Activated naive CD8-positive, alpha-beta T cell (primary cell): ENCODE data around the gene STAM.

Experiments used
- H3K27ac Mint-ChIP-seq: one replicate; pipeline ENCODE4 v1.8.0; 2021; ENCODE audit warnings: mixed read lengths
- H3K27me3 Mint-ChIP-seq: one replicate; pipeline ENCODE4 v1.8.0; 2021; ENCODE audit warnings: mixed read lengths
- H3K36me3 Mint-ChIP-seq: one replicate; pipeline ENCODE4 v1.8.0; 2021; ENCODE audit warnings: mixed read lengths
- H3K4me1 Mint-ChIP-seq: one replicate; pipeline ENCODE4 v1.8.0; 2021; ENCODE audit warnings: low read depth, mixed read lengths
- H3K4me3 Mint-ChIP-seq: one replicate; pipeline ENCODE4 v1.8.0; 2021; ENCODE audit warnings: mild to moderate bottlenecking, mixed read lengths
- H3K9me3 Mint-ChIP-seq: one replicate; pipeline ENCODE4 v1.8.0; 2021; ENCODE audit warnings: low read depth, mixed read lengths

The STAM gene

DNA sequence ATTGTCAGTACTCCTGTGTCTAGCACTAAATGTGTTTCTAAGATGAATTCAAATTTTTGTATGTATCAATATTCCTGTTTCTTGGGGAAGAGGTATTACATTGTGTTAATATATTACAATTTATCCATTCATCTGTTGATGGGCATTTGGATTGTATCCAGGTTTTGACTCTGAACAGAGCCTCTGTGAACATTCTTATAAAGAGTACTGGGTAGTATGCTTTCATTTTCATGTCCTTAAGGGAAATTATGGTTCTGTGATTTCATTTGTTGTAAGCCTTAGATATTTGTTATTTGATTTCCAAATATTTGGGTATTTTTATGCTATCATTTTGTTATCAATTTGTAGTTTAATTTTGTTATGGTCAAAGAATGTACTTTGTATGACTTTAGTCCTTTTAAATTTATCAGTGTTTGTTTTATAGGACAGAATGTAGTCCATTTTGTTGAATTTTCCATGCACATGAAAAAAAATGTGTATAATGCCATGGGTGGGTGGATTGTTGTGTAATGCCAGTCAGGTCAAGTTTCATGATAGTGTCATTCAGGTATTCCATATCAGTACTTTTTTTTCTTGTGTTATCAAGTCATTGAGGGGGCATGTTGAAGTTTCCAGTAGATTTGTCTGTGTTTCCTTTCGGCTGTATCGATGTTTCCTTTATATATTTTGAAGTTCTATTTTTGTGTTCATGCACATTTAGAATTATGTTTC, 38.4 kb downstream of the STAM start:
- Mint-ChIP-seq H3K4me1 (peaks cover 57% of the 10 kb centered on the region), H3K27ac (peak overlapping the region; percentile 35), H3K4me3 (peak overlapping the region; percentile 2), H3K27me3 (no peaks in the 10 kb centered on the region), H3K36me3 (peaks cover 11% of the 10 kb centered on the region), H3K9me3 (peaks cover 4% of the 10 kb centered on the region)

DNA sequence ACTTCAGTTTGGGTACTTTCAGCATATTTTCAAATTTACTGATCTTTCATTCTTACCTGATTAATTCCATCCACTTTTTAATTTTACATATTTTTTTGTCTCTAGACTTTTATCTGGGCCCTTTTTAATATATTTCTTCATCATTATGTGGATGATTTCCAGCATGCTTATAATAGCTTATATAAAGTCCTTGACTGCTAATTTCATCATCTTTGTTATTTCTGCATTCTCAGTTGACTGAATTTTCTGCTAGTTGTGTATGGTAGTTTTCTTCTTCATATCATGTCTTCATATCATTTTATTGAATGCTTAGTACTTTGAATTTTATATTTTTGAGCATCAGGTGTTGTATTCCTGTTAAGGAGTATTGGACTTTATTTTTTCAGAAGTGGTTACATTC, 39.6 kb downstream of the STAM start:
- Mint-ChIP-seq H3K4me1 (peaks cover 57% of the 10 kb centered on the region), H3K36me3 (peaks cover 9% of the 10 kb centered on the region), H3K9me3 (peaks cover 4% of the 10 kb centered on the region), H3K4me3 (no peak overlapping the region), H3K27me3 (no peaks in the 10 kb centered on the region), H3K27ac (no peak overlapping the region)

DNA sequence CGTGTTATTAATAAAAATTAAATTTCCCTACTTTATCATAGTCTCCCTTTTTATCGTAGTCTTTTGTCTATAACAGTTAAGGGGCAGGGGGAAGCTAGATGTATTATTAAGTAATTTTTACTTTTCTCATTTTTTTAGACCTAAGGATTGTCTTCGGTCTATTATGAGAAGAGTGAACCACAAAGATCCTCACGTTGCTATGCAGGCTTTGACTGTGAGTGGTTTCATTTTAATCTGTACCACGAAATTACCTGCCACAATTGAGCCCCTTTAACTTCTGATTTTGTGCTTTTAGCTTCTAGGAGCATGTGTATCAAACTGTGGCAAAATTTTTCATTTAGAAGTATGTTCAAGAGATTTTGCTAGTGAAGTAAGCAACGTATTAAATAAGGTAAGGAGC, 40.6 kb downstream of the STAM start:
- Mint-ChIP-seq H3K4me3 (no peak overlapping the region), H3K27ac (no peak overlapping the region), H3K36me3 (peaks cover 3% of the 10 kb centered on the region), H3K9me3 (peaks cover 4% of the 10 kb centered on the region), H3K27me3 (no peaks in the 10 kb centered on the region), H3K4me1 (peaks cover 51% of the 10 kb centered on the region)

DNA sequence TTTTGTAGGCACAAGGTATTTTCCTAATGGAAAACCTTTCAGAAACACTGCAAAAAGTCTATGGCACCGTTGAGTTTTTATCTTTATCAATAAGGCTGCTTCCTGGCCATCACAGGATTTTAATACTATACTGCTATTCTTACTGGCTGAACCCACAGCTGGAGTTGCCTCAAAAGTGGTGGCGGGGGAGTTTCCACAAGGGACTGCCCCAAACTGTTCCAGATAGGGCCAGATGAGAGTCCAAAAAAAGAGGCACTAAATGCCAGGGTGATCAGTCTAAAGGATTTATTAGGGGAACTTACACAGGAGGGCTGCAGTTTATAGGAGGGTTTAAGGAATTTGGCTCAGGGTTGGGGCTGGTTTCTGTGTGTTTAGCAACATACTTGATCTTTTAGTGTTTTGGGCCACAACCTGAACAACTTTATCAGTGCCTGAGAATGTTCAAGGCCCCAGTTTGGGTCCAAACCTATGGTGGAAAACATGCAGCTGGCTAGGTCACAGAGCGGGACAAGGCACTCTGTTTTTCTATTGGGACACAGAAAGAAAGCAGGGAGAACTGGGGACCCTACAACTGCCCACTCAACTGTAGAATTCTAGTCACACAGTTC, 41.4 kb downstream of the STAM start:
- H3K9me3 Mint-ChIP-seq: no peaks in the 10 kb centered on the region
- H3K27me3 Mint-ChIP-seq: no peaks in the 10 kb centered on the region
- peaks cover 43% of the 10 kb centered on the region for H3K4me1 Mint-ChIP-seq
- H3K36me3 Mint-ChIP-seq: peaks cover 5% of the 10 kb centered on the region
- peak overlapping the region; percentile 2 for H3K4me3 Mint-ChIP-seq
- H3K27ac Mint-ChIP-seq: no peak overlapping the region

DNA sequence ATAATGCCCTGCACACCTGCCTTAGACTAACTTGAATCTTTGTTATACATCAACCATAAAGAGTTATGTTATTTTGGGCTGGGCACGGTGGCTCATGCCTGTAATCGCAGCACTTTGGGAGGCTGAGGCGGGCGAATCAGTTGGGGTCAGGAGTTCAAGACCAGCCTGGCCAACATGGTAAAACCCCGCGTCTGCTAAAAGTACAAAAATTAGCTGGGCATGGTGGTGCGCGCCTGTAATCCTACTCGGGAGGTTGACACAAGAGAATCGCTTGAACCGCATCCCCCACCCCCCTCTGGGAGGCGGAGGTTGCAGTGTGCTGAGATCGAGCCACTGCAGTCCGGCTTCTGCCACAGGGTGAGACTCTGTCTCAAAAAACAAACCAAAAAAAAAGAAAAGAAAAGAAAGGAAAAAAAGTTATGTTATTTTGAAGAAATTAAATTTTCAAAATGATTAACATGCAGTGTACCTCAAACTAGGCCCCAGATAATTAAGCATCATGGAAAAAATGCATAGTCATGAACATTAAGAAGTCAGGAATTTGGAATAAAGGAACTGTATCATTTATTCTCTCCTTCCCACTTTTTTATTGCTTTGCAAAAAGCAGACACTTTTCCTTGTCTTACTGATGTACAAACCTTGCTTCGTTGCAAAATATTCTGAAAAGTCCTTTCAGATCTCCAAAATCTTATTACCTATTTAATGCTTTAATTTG, 43.3 kb downstream of the STAM start:
- Mint-ChIP-seq H3K36me3 (peaks cover 8% of the 10 kb centered on the region), H3K27ac (no peak overlapping the region), H3K27me3 (no peaks in the 10 kb centered on the region), H3K4me1 (peaks cover 28% of the 10 kb centered on the region), H3K9me3 (no peaks in the 10 kb centered on the region), H3K4me3 (no peak overlapping the region)

DNA sequence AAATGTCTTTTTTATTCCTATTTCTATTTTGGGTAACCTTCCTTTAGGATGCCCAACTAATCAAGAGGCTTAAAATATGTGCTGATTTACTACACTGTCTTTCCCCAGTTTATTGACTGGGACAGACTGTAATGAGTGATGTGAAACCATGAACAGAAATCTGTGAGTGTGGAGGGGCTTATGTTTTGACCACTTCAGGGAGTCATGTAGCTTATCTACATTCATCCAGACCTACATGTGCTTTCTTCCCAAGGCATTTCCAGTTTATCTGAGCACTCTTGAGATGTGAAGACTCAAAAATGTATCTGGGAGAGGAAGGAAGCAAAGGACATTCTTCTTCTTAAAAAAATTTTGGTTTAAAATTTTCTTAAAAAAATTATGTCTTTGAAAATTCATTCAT, 45.2 kb downstream of the STAM start:
- Mint-ChIP-seq H3K27ac (peak overlapping the region; percentile 34), H3K4me3 (no peak overlapping the region), H3K9me3 (no peaks in the 10 kb centered on the region), H3K36me3 (peaks cover 8% of the 10 kb centered on the region), H3K4me1 (peaks cover 11% of the 10 kb centered on the region), H3K27me3 (no peaks in the 10 kb centered on the region)

DNA sequence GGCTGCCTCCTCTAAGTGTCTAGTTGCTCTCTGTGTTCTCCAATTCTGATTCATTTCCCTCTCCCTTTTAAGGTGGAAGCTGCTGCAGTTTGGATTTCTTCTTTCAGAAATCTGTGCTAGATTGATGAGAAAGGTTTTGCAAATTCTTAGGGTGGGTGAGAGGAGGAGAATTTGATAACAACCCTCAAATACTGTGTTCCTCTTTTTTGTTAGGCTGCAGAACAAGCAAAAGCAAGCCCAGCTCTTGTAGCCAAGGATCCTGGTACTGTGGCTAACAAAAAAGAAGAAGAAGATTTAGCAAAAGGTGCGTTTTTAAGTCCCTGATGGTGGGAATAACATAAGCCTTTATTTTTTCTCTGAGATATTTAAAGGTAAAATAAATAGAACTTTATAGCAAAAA, 49.1 kb downstream of the STAM start:
- Mint-ChIP-seq H3K27ac (no peak overlapping the region), H3K27me3 (no peaks in the 10 kb centered on the region), H3K9me3 (no peaks in the 10 kb centered on the region), H3K36me3 (peaks cover 13% of the 10 kb centered on the region), H3K4me3 (no peak overlapping the region), H3K4me1 (no peaks in the 10 kb centered on the region)

DNA sequence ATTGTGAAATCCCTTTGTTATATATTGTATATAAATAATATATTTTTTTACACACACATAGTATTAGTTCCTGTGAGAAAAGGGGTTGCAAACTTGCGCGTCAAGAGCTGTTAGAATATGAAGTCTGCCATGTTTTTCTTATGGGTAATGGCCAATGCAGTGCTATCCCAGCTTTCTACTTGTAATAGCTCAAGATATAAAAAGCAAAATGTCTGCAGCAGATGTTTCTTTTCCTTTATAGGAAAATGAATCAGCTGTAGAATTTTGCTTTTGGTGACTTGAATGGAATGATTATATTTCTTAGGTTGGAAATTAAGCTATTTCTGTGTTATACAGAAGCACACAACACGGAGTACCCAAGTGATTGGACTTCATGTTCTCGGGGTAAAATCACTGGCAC, 54.7 kb downstream of the STAM start:
- Mint-ChIP-seq H3K4me3 (no peak overlapping the region), H3K36me3 (peaks cover 18% of the 10 kb centered on the region), H3K4me1 (no peaks in the 10 kb centered on the region), H3K27ac (no peak overlapping the region), H3K27me3 (no peaks in the 10 kb centered on the region), H3K9me3 (no peaks in the 10 kb centered on the region)

DNA sequence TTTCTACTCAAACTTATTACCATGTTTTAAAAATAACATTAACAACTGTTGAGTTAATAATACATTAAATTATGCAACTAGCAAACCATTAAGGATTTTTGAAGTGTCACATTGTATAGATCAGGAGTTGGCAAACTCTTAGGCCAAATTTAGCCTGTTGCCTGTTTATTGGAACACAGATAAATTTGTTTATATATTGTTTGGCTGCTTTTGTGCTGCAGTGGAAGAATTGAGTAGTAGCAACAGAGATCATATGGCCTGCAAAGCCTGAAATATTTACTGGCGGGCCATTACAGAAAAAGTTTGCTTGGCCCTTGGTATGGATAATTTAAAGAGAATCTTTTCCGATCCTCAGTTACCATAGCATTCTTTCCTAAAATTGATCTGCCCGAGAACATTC, 57.4 kb downstream of the STAM start:
- Mint-ChIP-seq H3K9me3 (no peaks in the 10 kb centered on the region), H3K36me3 (peaks cover 22% of the 10 kb centered on the region)

DNA sequence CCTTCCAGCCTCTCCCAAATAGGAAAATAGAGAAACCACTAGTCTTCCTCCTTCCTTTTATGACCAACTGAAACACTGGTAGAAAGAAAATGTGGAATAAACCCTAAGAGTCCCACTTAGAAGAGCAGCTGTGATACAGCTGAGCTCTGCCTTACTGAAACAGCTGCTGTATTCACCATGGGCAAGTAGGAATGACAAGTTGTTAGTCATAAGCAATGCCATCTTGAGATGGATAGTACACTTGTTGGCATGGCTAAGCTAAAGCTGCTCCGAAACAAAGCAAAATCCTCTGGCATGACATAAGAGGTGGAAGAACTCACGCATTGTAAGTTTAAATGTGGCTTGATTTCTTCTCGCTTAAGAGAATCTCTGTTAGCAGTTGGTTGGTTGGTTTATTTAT, 59.8 kb downstream of the STAM start:
- Mint-ChIP-seq H3K4me1 (no peaks in the 10 kb centered on the region), H3K27ac (no peak overlapping the region), H3K4me3 (no peak overlapping the region), H3K9me3 (no peaks in the 10 kb centered on the region), H3K27me3 (no peaks in the 10 kb centered on the region), H3K36me3 (peaks cover 15% of the 10 kb centered on the region)

More for the DNA sequence above, 57.4 kb downstream of the STAM start:
- H3K27me3 Mint-ChIP-seq: no peaks in the 10 kb centered on the region
- no peak overlapping the region for H3K27ac Mint-ChIP-seq
- no peaks in the 10 kb centered on the region for H3K4me1 Mint-ChIP-seq
- no peak overlapping the region for H3K4me3 Mint-ChIP-seq

DNA sequence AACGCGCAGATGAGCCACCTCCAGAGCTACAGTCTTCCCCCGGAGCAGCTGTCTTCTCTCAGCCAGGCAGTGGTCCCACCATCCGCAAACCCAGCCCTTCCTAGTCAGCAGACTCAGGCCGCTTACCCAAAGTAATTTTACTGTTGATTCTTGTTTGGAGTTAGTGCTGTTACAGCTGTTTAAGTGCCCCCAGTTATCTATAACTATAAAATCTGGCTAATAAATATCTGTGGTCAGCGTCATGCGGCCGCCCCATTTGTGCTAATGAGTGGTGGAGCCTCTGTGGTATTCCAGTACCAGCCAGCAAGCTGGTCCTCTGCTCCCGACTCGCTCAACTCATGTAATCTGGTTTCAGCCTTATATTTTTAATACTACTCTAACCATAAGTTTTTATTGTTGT, 64.9 kb downstream of the STAM start:
- Mint-ChIP-seq H3K9me3 (no peaks in the 10 kb centered on the region), H3K27ac (no peak overlapping the region), H3K4me1 (no peaks in the 10 kb centered on the region), H3K27me3 (no peaks in the 10 kb centered on the region), H3K4me3 (no peak overlapping the region), H3K36me3 (peaks cover 18% of the 10 kb centered on the region)

DNA sequence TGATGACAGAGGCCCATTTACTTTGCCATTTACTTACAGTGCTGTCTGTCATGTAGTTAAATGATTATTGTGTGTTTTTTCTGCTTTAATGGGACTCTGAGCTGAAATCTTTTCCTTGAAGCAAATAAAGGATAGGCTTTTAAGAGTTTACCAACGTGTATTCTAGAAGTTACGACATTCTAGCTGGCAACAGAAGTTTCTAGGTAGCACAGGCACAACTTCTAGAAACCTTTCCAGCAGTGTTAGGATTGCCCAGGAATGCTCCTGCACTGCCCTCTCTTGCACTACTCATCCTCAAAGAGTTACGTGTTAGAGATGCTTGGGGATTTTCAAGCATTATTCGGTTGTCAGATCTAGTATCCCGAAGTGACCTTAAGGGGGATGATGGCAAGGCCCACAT, 65.5 kb downstream of the STAM start:
- H3K27me3 Mint-ChIP-seq: no peaks in the 10 kb centered on the region
- H3K4me1 Mint-ChIP-seq: no peaks in the 10 kb centered on the region
- H3K27ac Mint-ChIP-seq: no peak overlapping the region
- H3K4me3 Mint-ChIP-seq: no peak overlapping the region
- no peaks in the 10 kb centered on the region for H3K9me3 Mint-ChIP-seq
- peaks cover 21% of the 10 kb centered on the region for H3K36me3 Mint-ChIP-seq

DNA sequence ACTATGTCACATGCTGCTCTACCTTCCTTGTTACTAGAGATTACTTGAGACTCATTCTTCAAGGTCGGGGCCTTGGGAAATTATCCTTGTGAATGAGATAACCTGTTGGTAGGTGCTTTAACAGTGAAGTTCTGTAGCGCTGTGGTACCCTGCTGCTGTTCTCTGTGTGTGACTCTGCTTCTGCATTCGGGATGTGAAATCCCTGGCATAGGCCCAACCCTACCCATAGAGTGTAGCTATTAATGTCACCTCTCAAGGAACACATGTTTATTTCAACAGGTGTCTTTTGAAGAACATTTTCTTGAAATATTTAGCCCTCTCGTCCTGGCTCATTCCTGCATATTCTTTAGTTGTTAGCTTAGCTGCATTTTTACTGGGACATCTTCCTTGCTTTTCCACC, 66.2 kb downstream of the STAM start:
- Mint-ChIP-seq H3K4me1 (no peaks in the 10 kb centered on the region), H3K9me3 (no peaks in the 10 kb centered on the region), H3K27ac (no peak overlapping the region), H3K27me3 (no peaks in the 10 kb centered on the region), H3K36me3 (peaks cover 27% of the 10 kb centered on the region), H3K4me3 (no peak overlapping the region)

DNA sequence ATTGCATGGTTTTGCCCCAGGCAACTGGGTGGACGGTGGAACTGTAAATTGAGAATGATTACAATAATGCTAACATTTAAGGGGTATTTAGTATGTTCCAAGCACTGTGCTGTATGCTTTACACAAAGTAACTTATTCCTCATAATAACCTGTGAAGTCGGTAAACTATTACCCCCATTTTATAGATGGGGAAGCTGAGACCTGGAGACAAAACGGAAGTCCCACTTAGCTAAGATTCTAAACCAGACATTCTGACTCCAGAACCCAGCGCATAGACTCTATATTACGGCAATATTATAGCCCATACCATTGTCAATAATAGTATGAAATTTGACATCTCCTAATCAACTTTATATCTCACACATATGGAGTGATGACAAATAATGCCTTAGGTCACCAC, 68.1 kb downstream of the STAM start:
- peaks cover 34% of the 10 kb centered on the region for H3K36me3 Mint-ChIP-seq
- no peak overlapping the region for H3K27ac Mint-ChIP-seq
- no peak overlapping the region for H3K4me3 Mint-ChIP-seq
- no peaks in the 10 kb centered on the region for H3K4me1 Mint-ChIP-seq
- H3K27me3 Mint-ChIP-seq: no peaks in the 10 kb centered on the region
- H3K9me3 Mint-ChIP-seq: no peaks in the 10 kb centered on the region

DNA sequence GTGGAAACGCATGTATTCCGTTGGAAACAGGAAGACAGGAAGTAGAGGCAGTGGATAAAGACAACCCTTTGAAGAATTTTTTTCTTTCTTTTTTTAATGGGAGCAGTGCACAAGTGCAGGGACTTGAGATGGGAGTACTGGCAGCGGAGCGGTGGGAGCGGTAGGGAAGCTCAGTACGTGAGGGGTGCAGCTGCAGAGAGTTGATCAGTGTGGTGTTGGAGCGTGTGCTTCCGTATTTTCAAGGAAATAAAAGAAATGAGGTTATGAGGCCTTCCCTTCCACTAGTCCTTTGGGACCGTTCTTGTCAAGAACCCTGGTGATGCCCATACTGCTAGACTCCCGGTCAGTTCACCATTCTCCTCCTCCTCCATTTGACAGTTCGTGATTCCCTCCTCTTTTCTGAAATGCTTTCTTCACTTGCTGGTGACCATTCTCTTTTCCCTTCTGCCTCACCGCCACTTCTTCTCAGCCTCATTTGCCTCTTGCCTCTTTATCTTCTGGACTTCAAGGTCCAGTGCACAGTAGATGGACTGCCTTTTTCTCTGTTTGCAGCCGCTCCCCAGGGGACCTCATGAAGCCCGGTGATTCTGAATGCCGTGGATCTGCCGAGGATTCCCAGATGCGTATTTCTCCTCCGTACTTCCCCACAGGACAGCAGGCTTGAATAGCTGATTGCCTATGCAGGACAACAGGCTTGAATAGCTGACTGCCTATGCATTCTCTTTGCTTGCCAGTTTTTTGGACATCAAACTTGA, 68.9 kb downstream of the STAM start:
- H3K36me3 Mint-ChIP-seq: peaks cover 38% of the 10 kb centered on the region
- H3K4me1 Mint-ChIP-seq: no peaks in the 10 kb centered on the region
- H3K27ac Mint-ChIP-seq: peak overlapping the region; percentile 46
- H3K9me3 Mint-ChIP-seq: no peaks in the 10 kb centered on the region
- H3K27me3 Mint-ChIP-seq: no peaks in the 10 kb centered on the region
- no peak overlapping the region for H3K4me3 Mint-ChIP-seq
